Stimulated activated naive CD8-positive, alpha-beta T cell treated with anti-CD3 and anti-CD28 coated beads, Interleukin-15, Interleukin-2, amounts not matched to agents 100 U/mL and 50 U/mL, for 24 hours (primary cell): ENCODE results near the gene UBXN11.

ENCODE experiments used
- ATAC-seq: fragments of 150-1000 bp; cut with Tn5 transposase; one replicate; pipeline ENCODE4 v1.10.0; 2021
- DNase-seq: peaks from one replicate; pipeline ENCODE4 v3.0.0; 2021

The UBXN11 gene

GRCh38 chr1:26285366-26286063, 20.9 kb downstream of the UBXN11 start:
- ATAC-seq = no peak
- DNase-seq = peak; percentile 76

- DNase-seq (peak; percentile 96), ATAC-seq (peak; percentile 65)
Measured at GRCh38 chr1:26284597-26285347, 21.7 kb downstream of the UBXN11 start.

GRCh38 chr1:26283871-26284596, 22.4 kb downstream of the UBXN11 start:
- DNase-seq = peak; percentile 33
- no peak for ATAC-seq

GRCh38 chr1:26283279-26283853, 23.1 kb downstream of the UBXN11 start:
- DNase-seq = no peak
- ATAC-seq = no peak

- ATAC-seq (no peak), DNase-seq (no peak)
Measured at GRCh38 chr1:26282401-26282918, 24.0 kb downstream of the UBXN11 start.

- peak; percentile 27 for DNase-seq
- ATAC-seq = no peak
Measured at GRCh38 chr1:26281971-26282370, 24.5 kb downstream of the UBXN11 start.

GRCh38 chr1:26281091-26281958, 25.1 kb downstream of the UBXN11 start:
- ATAC-seq (no peak), DNase-seq (no peak)

GRCh38 chr1:26280333-26281042, 25.9 kb downstream of the UBXN11 start:
- DNase-seq (peak; percentile 48), ATAC-seq (no peak)

GRCh38 chr1:26279456-26280332, 26.7 kb downstream of the UBXN11 start, which contains the start of gene SH3BGRL3:
TSS of gene SH3BGRL3 (plus strand) at chr1:26280086. CDS start at chr1:26280156, 70 bp downstream.
- DNase-seq = peak; percentile 91
- ATAC-seq = peak; percentile 53

GRCh38 chr1:26278724-26279455, 27.5 kb downstream of the UBXN11 start:
- DNase-seq (peak; percentile 69), ATAC-seq (peak; percentile 41)

GRCh38 chr1:26278303-26278702, 28.1 kb downstream of the UBXN11 start:
- ATAC-seq = no peak
- DNase-seq = peak; percentile 43

GRCh38 chr1:26277719-26278118, 28.7 kb downstream of the UBXN11 start:
- ATAC-seq (no peak), DNase-seq (no peak)

- DNase-seq (no peak), ATAC-seq (no peak)
Measured at GRCh38 chr1:26277261-26277661, 29.2 kb downstream of the UBXN11 start.

- no peak for ATAC-seq
- no peak for DNase-seq
Measured at GRCh38 chr1:26276432-26276838, 30.0 kb downstream of the UBXN11 start.

- peak; percentile 84 for DNase-seq
Measured at GRCh38 chr1:26275580-26276431, 30.6 kb downstream of the UBXN11 start.

GRCh38 chr1:26274801-26275425, 31.5 kb downstream of the UBXN11 start:
- DNase-seq = peak; percentile 29
- no peak for ATAC-seq

More at GRCh38 chr1:26275580-26276431, 30.6 kb downstream of the UBXN11 start:
- ATAC-seq = peak; percentile 73

- ATAC-seq (no peak), DNase-seq (no peak)
Measured at GRCh38 chr1:26269198-26269550, 37.3 kb downstream of the UBXN11 start.
